Iris pigment epithelial cell (primary cell): ENCODE measurements around the gene NME3.

Experiments used
- DNase-seq: peaks from one replicate; pipeline ENCODE4 v3.0.0-alpha.2; 2011; ENCODE audit warnings: low read depth

Gene NME3

DNA sequence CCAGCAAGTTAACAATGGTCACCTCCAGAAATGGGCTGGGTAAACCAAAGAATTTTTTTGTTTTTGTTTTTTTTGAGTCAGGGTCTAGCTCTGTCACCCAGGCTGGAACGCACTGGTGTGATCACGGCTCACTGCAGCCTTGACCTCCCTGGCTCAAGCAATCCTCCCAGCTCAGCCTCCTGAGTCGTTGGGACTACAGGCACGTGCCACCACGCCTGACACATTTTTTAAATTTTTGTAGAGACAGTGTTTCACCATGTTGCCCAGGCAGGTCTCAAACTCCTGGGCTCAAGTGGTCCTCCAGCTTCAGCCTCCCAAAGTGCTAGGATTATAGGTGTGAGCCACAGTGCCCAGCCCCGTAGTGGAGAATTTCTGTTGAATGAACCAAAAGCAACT, 9.3 kb upstream of the NME3 start:
- DNase-seq = no peak

DNA sequence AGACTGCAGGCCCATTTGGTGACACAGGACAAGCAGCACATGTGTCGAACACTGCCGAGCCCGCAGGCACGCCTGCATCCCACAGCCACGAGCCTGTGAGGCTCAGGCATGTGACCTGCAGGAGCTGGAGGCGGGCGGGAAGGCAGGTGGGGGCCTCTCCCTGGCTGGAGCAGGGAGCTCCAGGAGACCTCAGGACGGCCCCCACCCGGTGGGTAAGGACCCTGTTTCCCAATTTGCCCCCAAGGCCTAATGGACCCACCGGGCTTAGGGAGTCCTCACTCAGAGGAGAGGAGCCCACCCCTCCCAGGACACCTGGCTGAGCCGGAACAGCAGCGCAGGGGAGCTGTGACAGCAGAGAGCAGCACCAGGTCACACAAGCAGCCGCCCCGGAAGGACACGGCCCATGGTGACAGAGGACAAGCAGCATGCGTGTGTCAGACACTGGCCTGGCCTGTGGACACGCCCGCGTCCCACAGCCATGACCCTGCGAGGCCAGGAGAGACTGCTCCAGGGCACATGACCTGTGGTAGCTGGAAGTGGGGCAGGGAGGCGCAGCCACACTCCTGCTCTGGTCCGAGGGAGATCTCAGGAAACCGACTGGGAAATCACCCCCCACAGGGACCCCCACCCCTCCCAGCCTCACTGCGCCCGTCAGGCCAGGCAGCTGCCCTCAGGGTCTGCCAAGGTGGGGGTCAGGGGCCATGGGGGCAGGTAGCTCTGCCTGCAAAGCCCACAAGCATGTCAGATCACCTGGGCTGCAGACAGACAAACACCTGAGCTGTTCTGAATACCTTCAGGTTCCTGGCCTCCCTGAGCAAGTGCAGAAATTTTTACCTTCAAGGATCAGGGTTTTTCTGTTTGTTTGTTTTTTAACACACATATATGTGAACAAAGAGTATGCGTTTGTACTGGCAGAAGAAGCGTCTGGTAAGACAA, 8.7 kb upstream of the NME3 start:
- DNase-seq = no peak

DNA sequence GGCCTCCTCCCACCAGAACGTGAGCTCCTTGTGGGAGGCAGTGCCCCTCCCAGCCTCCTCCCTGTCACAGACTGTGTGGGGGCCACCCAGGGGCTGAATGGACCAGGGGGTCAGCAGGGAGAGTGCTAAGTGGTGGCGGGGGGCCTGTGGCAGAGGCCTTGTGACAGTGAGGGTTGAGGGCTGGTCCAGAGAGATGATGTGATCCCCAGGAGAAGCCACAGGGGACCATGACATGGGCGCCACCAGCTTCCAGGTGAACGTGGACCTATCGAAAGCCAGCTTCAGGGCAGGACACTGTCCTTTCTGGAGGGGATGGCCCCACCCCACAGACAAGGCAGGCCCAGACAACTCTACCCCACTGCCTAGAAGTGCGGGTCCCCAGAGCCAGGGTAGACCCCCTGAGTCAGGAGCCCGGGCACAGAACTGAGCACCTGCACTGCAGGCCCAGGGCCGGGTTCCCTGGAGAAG, 7.9 kb upstream of the NME3 start:
- no peak for DNase-seq

DNA sequence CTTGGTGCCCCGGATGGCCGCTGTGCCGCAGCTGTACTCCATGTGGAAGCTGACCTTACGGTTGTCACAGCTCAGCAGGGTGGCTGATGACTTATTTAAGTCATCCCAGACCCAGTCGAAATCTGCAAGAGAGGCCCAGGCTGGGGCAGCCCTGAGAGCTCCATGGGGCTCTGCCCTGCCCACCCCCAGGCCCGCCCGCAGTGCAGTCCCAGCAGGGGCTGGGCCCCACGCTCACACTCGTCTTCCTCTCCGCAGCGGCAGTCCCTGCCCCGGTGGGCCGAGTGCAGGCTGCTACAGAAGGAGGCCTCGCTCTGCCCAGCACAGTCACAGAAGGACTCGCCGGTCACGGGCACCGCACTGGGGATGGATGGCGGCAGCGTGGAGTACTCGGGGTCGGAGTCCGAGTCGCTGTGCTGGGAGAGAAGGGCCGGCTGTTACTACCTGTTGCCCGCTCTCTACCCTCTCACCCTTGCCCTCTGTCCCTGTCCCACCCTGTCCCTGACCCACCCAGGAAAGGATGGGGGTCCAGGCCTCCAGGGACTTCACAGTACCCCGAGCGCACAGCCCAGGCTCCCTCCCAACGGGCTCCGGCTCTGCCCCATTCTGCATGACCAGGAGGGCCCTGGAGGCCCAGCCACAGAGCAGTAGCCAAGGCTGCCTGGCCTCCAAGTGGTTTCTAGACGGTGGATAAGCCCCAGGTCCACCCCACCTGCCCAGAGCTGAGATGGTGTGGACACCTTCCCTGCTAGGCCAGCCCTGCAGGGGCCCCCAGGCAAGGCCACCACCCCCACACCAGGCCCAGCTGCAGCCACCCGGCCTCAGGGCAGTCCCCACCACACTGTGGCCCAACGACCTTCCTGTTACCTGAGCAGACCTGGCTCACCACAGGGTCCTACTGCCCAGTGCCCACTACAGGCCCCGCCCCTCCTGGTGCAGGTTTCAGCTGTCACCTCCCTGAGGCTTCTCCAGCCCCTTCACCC, 7.1 kb upstream of the NME3 start:
- no peak for DNase-seq

DNA sequence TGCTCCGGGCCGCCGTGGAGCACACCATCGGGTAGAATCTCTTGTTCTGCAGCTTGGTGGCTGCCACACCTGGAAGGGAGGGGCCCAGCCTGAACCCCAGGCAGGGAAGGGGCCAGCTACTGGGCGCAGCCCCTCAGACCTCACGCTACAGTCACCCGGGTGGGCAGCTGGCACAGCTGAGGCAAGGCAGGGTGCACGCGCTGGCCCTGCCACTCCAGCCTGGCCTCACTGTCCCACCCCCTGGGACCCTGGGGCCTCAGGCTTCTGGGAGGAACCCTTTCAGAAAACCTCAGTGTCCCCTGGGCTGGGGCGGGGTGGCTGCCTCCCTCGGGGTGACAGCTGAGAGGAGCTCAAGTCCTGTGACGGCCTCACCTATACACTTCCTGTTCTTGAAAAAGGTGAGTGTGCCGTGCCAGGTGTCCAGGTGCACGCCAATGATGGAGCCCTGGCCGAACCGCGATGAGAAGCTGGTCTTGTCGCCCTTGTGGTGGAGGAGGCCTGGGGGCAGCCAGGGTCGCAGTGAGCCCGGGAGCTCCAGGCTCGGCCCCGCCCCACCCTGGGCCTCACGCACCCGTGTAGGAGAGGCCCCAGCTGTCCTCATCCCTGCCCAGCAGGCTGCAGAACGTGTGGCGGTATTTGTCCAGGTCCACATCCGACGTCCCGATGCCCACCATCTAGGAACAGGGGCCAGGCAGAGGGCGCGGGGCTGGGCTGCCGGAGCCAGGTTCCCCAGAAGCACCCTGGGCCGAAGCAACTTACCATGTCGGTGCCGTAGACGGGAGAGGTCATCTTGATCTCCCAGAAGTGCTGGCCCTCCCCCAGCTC, 6.2 kb upstream of the NME3 start:
- no peak for DNase-seq

DNA sequence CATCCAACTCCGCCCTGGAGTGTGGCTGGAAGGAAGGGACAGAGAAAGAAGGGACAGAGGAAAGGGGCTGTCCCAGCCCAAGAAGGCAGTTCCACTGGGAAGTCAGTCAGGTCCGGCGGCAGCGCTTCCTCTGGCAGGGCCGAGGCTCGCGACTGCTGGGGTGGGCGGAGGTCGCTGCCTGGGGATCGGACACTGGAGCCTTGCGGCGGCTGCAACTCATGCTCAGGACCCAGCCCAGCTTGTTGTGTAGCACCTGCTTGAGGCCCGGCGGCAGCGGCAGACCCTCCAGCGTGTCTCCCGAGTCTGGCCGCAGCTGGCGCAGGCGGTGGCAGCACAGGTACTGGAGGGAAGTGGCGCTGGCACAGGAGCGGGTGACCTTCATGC, 5.6 kb upstream of the NME3 start:
- DNase-seq = no peak

DNA sequence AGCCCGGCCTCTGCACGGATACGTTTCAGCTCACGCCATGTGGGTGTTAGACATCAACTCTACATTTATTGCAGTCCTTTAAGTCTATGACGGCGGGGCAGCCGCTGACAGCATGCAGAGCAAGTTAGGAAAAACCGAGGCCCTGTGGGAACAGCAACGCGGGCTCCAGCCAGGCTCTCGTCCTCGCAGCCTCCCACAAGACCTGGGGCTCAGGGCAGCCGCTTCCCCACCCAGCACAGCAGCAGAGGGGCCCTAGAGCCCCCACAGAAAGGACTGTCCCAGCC, 5.3 kb upstream of the NME3 start:
- DNase-seq = no peak

DNA sequence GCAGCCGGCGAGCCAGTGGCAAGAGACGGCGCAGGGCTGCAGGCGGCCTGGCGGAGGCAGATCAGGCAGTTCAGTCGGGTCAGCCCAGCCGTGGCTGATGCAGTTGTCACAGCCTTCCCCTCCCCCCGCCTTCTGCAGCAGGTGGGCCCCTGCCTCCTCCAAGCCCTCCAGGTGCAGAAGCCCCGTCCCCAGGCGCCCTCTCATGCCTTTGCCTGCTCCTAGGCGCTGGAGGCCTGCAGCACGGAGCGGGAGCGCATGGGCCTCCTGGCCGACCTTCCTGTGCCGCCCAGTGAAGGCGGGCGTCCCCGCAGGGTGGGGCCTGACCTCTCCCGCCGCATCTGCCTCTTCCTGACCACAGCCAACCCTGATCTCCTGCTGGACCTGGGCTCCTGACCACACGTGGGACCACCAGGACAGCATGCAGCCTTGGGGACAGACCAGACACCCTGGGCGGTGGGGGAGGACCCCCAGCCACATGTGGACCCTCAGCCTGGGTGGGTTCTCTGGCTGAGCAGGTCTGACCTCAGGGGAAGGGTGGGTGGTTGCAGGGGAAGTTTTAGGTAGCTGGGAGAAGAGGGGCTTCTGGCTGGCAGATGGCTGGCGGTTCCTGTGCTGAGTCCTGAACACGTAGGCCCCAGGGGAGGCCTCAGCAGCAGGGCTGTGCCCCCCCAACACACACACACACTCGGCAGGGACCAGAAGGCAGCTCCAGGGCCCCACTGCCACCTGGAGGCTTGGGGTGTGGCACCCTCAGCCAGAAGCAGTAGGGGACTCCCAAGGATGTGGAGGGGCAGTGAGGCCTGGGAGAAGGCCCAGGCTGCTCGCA, 4.7 kb upstream of the NME3 start:
- DNase-seq = no peak

DNA sequence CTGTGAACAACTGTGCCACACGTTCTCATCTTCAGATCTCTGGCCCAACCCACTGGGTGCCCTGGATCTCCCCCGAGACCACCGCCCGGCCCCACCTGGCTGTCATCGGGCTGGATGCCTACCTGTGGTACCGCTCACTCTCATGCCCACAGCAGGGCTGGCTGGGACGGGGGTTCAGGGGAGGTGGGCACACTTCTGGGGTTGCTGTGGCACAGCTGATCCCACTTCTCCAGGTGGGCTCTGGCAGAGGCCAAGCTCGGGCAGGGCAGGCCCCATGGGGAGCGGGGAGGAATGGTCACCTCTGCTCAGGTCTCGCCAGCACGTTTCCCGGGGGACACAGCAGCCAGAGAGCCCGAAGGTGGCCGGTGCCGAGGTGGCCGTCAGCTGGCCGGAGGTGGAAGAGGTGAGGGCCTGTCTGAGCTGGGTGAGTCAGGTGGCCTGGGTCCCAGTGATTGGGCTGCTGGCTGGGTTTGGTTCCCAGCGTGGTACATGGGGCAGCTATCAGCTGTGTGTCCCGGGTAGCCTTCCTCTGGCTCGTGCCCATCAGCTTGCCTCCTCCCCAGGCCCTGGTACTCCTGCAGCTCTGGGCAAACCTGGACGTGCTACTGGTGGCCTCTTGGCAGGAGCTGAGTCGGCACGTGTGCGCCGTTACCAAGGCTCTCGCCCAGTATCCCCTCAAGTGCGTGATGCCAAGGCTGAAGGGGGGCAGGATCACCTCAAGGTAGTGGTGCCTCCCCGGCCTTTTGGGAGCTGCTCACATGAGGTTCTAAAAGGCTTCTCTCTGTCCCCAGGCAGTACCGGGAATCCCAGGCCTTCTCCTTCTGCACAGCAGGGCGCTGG, 3.9 kb upstream of the NME3 start:
- DNase-seq = no peak

DNA sequence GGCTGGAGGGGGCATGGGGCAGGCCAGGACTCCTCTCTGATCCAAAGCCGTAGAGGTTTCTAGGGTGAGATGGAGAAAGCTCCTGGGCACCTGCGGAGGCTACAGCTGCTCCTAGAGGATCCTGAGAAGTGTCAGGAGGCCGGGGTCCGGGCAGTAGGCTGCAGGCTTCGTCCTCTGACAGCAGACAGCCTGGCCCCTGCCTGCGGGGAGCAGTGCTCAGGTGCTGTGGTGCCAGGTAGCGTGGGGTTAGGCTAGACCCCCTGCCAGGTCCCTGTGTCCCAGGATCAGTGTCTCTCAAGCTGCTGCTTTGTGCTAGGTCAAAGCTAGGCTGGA, 3.1 kb upstream of the NME3 start:
- DNase-seq = no peak

DNA sequence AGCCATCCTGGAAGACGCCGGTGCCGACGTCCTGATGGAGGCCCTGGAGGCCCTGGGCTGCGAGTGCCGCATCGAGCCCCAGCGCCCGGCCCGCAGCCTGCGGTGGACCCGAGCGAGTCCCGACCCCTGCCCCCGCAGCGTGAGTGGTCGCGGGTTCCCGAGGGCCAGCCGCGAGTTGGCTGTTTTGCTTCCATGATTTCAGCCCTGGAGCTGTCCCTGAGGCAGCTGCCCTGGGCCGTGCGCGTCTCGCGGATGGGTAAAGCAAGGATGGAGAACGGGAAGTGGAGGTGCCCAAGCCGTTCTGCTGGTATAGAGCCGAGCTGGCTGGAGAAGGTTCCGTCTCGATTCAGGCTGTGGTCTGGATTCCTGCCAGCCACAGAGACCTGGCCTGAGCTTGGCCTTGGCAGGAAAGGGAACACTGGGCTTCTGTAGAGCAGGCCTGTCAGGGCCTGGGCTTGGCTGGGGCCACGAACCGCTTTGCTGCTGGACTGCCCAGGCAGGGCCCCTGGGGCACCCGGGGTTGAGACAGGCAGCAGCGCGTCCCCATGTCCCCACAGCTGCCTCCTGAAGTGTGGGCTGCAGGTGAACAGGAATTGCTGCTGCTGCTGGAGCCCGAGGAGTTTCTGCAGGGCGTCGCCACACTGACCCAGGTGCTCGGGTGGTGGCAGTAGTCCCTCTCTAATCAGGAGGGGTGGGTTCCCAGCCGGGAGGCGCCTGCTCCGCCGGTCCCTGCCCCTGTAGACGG, 2.5 kb upstream of the NME3 start:
- peak; percentile 60 for DNase-seq

DNA sequence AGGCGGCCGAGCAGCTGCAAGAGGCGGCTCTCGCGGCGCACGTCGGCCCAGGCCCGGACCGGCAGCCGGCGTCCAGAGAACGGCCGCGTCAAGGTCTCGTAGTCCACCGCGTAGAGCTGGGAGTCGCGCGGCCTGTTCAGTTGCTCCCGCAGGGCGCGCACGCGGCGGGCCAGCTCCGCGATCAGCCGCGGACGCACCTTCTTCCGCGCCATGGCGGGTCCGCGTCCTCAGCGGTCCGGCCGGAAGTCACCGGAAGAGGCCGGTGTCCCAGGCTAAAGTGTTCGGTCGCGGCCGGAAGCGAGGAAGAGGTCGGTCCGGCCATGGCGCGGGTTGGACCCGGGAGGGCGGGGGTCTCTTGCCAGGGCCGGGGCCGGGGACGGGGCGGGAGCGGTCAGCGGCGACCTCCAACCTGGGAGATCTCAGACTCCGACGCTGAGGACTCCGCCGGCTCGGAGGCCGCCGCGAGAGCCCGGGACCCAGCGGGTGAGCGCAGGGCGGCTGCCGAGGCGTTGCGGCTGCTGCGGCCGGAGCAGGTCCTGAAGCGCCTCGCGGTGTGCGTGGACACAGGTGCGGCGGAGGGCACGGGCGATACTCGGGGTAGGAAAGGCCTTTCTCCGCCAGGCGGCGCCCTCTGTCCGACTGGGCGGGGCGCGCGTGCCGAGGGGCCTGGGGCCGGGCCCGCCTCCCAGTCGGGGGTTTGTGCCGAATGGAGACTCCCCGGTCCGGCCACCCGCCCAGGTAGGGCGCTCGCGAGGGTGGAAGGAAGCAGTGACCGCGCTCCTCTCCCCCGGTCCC, 1.8 kb upstream of the NME3 start, which contains the start of gene MRPS34:
Gene MRPS34, minus strand, starts transcription at position 227 of the 795 bp plus-strand sequence. Its CDS starts 15 bp downstream, at position 212.
- DNase-seq = peak; percentile 87

DNA sequence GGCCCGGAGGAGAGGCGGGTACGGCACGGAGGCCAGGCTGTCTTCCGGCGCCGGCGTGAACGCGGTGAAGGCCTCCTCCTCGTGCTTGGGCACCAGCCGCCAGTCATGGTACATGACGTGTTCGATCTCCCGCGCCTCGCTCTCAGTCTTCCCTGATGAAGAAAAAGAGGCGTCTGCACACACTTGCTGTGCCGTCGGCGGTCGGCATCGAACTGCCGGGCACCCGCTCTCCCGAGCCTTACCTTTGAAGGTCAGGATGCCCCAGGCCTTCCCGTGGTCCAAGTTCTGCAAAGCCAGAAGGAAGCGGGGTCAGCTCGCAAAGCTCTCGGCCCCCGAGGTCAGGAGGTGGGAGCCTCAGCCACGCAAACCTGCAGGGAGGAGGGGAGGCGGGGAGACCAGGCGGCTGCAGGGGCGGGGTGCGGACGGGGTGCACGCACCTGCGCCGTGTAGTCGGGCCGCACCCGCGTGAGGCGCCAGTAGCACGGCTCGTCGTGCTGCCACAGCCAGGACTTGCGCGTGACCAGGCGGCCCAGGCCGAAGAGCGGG, 1.1 kb upstream of the NME3 start, which contains the start of gene EME2:
Gene EME2, plus strand, starts transcription at position 449 of the 546 bp plus-strand sequence. CDS start 418 bp downstream, outside the sequence.
- DNase-seq = peak; percentile 73

DNA sequence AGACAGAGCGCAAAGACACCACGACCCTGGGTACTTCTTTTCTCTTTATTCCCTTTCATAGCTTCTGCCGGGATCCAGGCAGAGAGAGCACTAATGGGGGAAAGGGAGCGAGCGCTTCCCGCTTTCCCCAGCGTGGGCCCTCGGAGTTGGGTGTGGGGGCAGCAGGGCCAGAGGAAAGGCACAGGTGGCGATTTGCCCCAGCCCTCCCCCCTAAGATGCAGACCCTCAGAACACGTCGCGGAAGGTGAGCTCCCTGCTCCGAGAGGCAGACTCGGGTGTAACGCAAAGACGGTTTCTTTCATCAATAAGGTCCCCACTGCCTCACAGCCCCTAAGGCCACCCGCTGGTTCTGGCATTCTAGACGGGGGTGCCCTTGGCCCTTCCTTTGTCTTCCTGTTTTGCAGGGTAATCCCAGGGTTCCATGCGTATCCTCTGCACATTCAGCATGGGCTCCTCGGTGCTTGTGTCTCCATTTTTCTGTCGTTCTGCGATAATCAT, 570 bp upstream of the NME3 start:
- no peak for DNase-seq

DNA sequence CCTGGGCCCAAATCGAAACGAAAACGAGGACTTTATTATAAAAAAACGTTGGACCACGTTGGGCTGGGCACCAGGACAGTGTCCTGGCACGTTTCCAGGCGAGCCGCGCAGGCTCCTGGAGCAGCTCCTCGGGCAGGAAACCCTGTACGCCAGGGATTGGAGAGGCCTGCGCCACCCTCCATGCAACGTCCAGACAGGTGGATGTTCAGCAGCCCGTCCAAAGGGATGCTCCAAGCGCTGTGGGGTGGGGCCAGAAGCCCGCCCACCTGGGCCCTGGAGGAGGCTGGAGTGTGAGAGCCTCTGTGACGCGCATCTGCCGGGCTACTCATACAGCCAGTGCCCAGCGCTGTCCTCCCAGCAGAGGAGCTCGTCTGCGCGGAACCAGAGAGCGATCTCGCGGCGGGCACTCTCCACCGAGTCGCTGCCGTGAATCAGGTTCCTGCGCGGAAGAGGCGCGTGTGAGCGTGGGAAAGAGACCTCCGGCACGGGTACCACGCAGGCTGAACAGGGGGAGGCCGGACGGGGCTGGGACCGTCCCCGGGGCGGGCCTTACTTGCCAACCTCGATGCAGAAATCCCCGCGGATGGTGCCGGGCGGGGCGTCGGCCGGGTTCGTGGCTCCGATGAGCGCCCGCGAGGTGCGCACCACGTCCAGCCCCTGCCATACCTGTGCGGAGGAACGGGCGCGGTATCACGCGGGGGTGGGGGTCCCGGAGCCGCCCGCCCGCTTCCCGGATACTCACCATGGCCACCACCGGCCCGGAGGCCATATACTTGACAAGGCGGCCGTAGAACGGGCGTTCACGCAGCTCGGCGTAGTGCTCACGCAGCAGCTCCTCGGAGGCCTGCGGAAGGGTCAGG, 785 bp downstream of the NME3 start:
- peak; percentile 68 for DNase-seq

DNA sequence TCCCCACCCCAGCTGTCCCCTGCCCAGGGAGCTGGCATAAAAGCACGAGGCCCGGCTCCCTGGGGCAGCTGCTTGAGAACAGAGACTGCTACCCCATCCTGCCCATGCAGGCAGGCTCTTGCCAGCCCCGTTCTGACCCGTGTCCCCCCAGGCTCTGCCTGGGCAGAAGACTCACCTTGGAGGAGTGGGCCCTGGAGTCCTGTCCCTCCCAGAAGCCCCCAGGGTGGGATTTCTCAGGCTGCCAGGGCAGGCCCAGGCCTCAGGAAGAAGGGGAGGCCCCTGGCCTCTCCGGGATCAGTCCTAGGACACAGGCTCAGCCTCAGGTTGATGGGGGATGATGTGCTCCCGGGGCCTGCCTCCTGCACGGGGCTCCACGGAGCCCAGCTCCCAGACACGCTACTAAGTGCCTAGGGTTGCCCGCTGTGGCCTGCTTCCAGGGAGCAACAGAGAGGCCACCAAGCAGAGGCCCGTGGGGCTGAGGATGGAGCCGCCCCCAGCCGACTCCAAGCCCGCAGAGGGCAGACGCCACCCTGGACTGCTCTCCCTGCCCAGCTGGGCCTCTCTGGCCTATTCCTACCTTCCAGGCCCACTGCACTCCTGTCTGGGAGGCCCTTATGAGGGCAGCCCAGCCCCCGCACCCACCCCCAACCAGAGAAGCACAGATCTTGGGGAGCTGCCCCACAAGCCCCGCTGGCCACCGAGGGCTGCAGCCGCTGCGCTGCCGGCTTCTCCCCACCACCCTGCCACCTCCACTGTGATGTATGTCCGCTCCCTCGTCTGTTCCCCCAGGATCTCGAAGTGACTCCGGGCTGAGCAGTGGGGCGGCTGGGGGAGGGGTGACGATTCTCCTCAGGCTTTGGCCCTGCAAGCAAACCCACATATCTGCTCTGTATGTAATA, 1.7 kb downstream of the NME3 start:
- no peak for DNase-seq
